Thymus (tissue), 11 donors: ENCODE measurements around the gene PLCH1. TPM values are rescaled to one million over a fixed set of nuclear protein-coding genes. Genes with fewer than 3 reads are reported as not detected.
A peak's percentile ranks its signal among the peaks of the same experiment; 100 is the strongest.

Source experiments
- DNase-seq, 9 donors: peaks; one replicate each; pipeline ENCODE4 v3.0.0-alpha.2; 2013; ENCODE audit warnings: low spot score in 9 of 9, low read depth in 6 of 9, missing footprints in 1 of 9
- H3K27ac ChIP-seq, 2 donors: one replicate each; pipeline ENCODE4 v1.5.1; 2013; ENCODE audit warnings: control low read depth in 1 of 2, low read depth in 1 of 2, low read length in 1 of 2, mild to moderate bottlenecking in 1 of 2, moderate library complexity in 1 of 2
- H3K27me3 ChIP-seq, 2 donors: one replicate each; pipeline ENCODE4 v1.5.1; 2013; ENCODE audit warnings: low read length in 1 of 2; ENCODE audit not compliant: control insufficient read depth in 2 of 2, insufficient read depth in 1 of 2
- H3K36me3 ChIP-seq, 2 donors: one replicate each; pipeline ENCODE4 v1.5.1; 2013; ENCODE audit warnings: low read length in 1 of 2, mild to moderate bottlenecking in 1 of 2, moderate library complexity in 1 of 2; ENCODE audit not compliant: control insufficient read depth in 2 of 2, insufficient read depth in 2 of 2
- H3K4me1 ChIP-seq, 2 donors: one replicate each; pipeline ENCODE4 v1.5.1; 2013; ENCODE audit warnings: low read length in 2 of 2; ENCODE audit not compliant: control insufficient read depth in 2 of 2, insufficient read depth in 2 of 2
- H3K4me3 ChIP-seq, 2 donors: one replicate each; pipeline ENCODE4 v1.5.1; 2013; ENCODE audit warnings: low read length in 2 of 2, control low read depth in 1 of 2, mild to moderate bottlenecking in 1 of 2
- H3K9me3 ChIP-seq, 2 donors: one replicate each; pipeline ENCODE4 v1.5.1; 2013; ENCODE audit warnings: low read length in 1 of 2, mild to moderate bottlenecking in 1 of 2; ENCODE audit not compliant: control insufficient read depth in 2 of 2, insufficient read depth in 1 of 2
- WGBS: extraction: QIAGEN DNeasy Blood & Tissue Kit; methylation state at CpG from one replicate; pipeline ENCODE4 v1.1.7; 2013; 5-methylcytosine and 5-hydroxymethylcytosine counted together
- polyA plus RNA-seq: library from polyadenylated mRNA; stranded (reverse); fragments of 200-250 nt; gene quantifications from one replicate; pipeline ENCODE4 v1.2.3, GENCODE V29; 2013
- total RNA-seq: library from RNA; stranded (reverse); fragments of 120-200 nt; gene quantifications from one replicate; pipeline ENCODE4 v1.2.4, GENCODE V29; 2013
- donor health status: healthy.

The PLCH1 gene
- total and polyA plus RNA-seq, 2 donors, result 7.6 to 29.3 TPM

DNA sequence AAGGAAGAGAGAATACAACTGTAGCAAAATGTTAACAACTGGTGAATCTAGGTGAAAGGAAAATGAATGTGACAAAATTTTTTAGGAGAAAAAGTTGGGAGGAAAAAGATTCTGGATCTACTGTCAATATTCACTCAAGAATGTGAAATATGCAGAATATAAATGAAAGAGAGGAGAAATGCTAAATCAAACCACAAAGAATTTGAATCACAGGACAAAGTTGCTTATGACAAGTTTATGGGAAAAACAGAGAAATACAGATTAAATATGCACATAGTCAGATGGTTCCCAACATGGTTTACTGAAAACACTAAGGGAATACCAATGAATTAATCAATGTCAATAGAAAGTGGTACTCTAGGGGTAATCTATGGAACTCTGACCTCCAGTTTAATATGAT lies 33.6 kb upstream of the PLCH1 start:
- Histone ChIP-seq H3K9me3 (peaks cover 0 to 3% of the 10 kb centered on the region in 2 donors), H3K27me3 (no peaks in the 10 kb centered on the region), H3K36me3 (peaks cover 0 to 2% of the 10 kb centered on the region in 2 donors), H3K27ac (no peak overlapping the region), H3K4me1 (no peaks in the 10 kb centered on the region), H3K4me3 (no peak overlapping the region)
- DNase-seq, result no peak

DNA sequence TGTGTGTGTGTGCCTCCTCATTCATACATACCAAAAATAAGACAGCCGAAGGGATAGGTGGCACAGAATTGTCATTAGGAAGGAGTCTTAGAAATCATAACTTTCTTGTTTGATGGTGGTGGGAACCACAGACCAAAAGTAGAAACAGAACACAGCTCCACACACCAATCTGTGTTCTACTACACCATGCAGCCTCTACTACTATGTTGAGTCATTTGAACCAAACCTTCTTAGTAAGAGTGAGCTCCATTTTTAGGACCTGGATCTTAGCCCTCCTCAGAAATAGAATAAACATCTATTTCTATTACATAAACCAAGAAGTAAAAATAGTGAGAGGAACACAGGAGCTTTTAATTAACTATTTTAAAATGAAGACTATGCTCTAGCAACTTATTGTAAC lies 27.9 kb upstream of the PLCH1 start:
- Histone ChIP-seq H3K27me3 (no peaks in the 10 kb centered on the region), H3K9me3 (peaks cover 2 to 11% of the 10 kb centered on the region in 2 donors), H3K27ac (no peak overlapping the region), H3K36me3 (peaks cover 0 to 6% of the 10 kb centered on the region in 2 donors), H3K4me1 (no peaks in the 10 kb centered on the region), H3K4me3 (no peak overlapping the region)
- 100% methylated on average over 1 of the region's 1 CpG for WGBS
- DNase-seq, result no peak

DNA sequence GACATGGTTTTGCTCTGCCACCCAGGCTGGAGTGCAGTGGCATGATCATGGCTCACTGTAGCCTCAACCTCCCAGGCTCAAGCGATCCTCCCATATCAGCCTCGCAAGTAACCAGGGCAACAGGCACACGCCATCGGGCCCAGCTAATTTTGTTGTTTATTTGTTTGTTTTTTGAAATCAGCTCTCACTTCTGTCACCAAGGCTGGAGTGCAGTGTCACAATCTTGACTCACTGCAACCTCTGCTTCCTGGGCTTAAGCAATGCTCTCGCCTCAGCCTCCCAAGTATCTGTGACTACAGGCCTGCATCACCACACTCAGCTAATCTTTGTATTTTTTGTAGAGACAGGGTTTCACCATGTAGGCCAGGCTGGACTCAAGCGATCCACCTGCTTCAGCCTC lies 26.3 kb upstream of the PLCH1 start:
- Histone ChIP-seq H3K36me3 (peaks cover 0 to 6% of the 10 kb centered on the region in 2 donors), H3K4me1 (no peaks in the 10 kb centered on the region), H3K27ac (no peak overlapping the region), H3K9me3 (peaks cover 2 to 11% of the 10 kb centered on the region in 2 donors), H3K4me3 (no peak overlapping the region), H3K27me3 (no peaks in the 10 kb centered on the region)
- no peak for DNase-seq
- 98% methylated on average over 6 of the region's 6 CpGs for WGBS

DNA sequence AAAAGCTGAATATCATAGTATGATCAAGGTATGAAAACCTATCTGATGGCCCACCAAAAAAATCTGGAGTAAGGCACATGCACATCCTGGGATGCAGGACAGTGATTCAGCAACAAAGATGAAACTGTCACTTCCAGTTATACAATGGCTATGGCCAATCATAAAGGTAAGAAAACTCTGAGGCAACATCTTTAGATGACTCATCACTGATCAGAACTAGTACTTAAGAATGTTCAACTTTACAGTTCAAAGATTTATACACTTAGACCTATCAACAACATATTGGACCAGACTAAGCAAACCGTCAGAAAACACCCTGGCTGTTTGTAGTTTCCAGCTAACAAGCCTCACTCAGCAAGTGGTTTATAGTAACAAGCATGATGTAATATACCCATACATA lies 21.3 kb upstream of the PLCH1 start:
- 99% methylated on average over 1 of the region's 1 CpG for WGBS
- H3K36me3 ChIP-seq, result peaks cover 0 to 6% of the 10 kb centered on the region in 2 donors
- H3K27me3 ChIP-seq, result no peaks in the 10 kb centered on the region
- H3K9me3 ChIP-seq, result peaks cover 2 to 11% of the 10 kb centered on the region in 2 donors
- H3K4me1 ChIP-seq, result no peaks in the 10 kb centered on the region
- H3K27ac ChIP-seq, result no peak overlapping the region
- DNase-seq, result no peak
- no peak overlapping the region for H3K4me3 ChIP-seq

DNA sequence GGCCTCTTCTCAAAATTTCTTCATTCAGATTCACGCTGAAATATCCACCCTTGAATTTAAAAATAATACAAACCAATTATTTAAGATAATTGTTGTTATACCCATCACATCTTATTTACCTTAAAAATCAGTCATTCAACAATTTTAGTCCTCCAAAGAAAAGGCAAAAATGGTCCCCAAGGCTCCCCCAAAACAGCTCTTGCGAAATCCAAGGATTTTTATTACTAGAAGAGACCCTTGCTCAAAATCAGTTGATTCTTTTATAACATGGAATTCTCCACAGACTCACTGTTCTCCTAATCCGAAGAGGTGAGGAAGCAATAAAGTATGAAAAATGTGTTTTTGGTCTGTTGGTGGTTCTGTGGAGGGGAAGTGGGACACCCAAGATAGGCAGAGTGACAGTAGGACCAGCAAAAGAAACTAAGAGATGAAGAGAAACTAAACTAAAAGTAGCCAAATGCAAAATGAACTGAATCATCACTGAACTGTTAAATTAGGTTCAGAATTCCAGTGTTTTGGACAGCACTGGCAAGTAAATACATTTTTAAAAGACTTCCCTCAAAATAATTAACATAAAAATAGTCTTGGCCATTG lies 19.1 kb upstream of the PLCH1 start:
- no peaks in the 10 kb centered on the region for H3K27me3 ChIP-seq
- H3K9me3 ChIP-seq, result no peaks in the 10 kb centered on the region
- no peak for DNase-seq
- H3K4me3 ChIP-seq, result no peak overlapping the region
- H3K27ac ChIP-seq, result no peak overlapping the region
- H3K4me1 ChIP-seq, result no peaks in the 10 kb centered on the region
- no peaks in the 10 kb centered on the region for H3K36me3 ChIP-seq
- WGBS, result 76% methylated on average over 3 of the region's 3 CpGs

DNA sequence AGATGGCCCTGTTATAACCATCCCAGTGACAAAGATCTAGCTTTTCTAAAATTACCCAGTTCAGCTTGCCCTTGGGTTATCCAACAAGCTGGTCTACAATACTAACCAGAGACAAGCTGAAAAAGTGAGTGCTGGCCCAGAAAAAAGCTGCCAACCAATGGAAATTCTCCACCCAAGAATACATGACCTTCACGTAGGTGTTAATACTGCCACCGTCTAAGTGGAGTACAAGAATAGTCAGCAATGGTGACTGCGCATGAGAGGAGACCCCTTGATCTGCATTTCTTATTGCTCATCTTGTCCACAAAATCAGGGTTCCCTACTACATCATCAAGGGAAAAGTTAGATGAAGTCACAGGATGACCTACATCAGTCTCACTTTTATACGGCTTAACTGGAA lies 15.8 kb upstream of the PLCH1 start:
- Histone ChIP-seq H3K36me3 (no peaks in the 10 kb centered on the region), H3K4me1 (no peaks in the 10 kb centered on the region), H3K9me3 (no peaks in the 10 kb centered on the region), H3K4me3 (no peak overlapping the region), H3K27me3 (no peaks in the 10 kb centered on the region), H3K27ac (no peak overlapping the region)
- WGBS, result 98% methylated on average over 4 of the region's 4 CpGs
- DNase-seq, result no peak

DNA sequence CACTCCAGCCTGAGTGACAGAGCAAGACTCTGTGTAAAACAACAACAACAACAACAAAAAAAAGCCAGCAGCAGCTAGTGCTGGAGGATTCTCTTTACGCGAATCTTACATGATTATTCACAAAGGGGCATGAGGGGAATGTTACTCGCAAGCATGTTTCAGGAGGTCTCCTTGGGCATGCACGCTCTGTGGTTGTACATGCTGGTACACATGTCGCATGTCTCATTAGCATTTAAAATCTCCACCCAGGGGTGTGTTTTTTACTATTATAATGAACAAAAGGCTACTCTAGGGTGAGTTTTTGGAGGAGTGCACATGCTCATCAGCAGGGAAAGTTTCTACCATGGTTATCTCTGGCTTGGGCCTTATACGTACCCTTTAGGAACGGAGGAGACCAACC lies 12.7 kb upstream of the PLCH1 start:
- Histone ChIP-seq H3K36me3 (no peaks in the 10 kb centered on the region), H3K27ac (no peak overlapping the region), H3K9me3 (no peaks in the 10 kb centered on the region), H3K4me3 (no peak overlapping the region), H3K27me3 (no peaks in the 10 kb centered on the region), H3K4me1 (no peaks in the 10 kb centered on the region)
- no peak for DNase-seq
- 91% methylated on average over 7 of the region's 7 CpGs for WGBS

DNA sequence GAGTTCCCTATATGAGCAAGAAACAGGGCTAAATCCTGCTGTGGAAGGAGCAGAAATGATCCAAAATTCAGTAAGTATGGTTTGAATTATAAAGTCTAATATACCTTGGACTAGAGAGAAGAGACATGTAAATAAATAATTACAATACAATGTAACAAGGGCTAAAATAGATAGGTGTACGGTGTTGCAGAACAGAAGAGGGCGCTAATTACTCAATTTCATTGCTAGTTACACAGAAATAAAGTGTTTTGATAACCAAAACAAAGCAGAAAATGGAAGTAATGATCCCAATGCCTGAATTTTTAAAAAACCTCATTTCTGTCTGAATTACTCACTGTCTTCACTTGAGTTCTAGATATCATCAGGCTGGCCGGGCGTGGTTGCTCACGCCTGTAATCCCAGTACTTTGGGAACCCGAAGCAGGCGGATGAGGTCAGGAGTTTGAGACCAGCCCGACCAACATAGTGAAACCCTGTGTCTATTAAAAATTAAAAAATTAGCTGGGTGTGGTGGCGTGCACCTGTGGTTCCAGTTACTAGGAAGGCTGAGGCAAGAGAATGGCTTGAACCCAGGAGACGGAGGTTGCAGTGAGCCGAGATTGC lies 8.3 kb upstream of the PLCH1 start:
- 83% methylated on average over 11 of the region's 11 CpGs for WGBS
- H3K36me3 ChIP-seq, result no peaks in the 10 kb centered on the region
- no peaks in the 10 kb centered on the region for H3K9me3 ChIP-seq
- no peaks in the 10 kb centered on the region for H3K27me3 ChIP-seq
- no peak overlapping the region for H3K27ac ChIP-seq
- peak in 2 of 9 donors; percentile 13 to 45 for DNase-seq
- H3K4me3 ChIP-seq, result no peak overlapping the region
- no peaks in the 10 kb centered on the region for H3K4me1 ChIP-seq

DNA sequence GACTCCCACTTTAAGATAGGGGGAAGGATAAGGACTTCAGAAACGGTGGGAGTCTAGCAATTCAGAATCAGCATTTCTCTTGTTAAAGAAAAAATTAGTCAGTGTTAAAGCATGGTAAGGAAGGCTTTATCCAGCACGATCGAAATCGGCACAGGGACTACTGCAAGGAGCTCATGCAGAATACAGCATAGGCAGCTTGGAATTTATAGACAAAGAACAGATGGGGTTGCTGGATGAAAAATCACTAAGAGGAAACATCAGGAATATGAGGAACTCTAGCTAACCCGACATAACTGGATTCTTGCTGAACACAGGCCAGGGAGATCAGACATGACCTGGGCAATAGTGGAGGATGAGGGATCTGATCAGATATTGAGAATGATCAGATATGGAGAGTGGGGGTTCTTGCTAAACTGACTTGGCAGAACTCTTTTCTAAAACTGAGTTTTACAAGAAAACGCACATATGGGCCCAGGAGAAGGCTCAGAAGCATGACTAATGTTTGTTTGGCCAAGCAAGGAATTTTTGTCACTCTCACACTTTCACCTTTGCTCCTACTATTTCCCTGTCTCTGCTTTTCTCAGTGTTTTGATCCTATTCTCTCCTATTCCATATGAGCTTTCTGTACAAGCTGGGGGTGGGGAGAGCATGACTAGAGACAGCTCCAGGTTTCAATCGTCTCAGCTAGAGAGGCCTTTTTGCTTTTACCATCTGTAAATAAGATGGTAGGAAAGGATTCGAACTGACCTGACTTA lies 3.9 kb upstream of the PLCH1 start:
- no peak for DNase-seq
- 95% methylated on average over 8 of the region's 8 CpGs for WGBS
- no peaks in the 10 kb centered on the region for H3K36me3 ChIP-seq

More for the DNA sequence above, 3.9 kb upstream of the PLCH1 start:
- H3K27me3 ChIP-seq, result peaks cover 14 to 31% of the 10 kb centered on the region in 2 donors
- no peak overlapping the region for H3K4me3 ChIP-seq
- H3K27ac ChIP-seq, result no peak overlapping the region
- peaks cover 2 to 14% of the 10 kb centered on the region in 2 donors for H3K4me1 ChIP-seq
- peaks cover 0 to 3% of the 10 kb centered on the region in 2 donors for H3K9me3 ChIP-seq
